ENCODE measurements around the gene PROS1. TPM values are rescaled to one million over a fixed set of nuclear protein-coding genes. Genes with fewer than 3 reads are reported as not detected.

The PROS1 gene
- 7.8 and 25.6 TPM in 2 replicates for total RNA-seq

GRCh38 chr3:93973131-93974126, at the start of gene PROS1:
Gene PROS1, minus strand, starts transcription at chr3:93973896. Its CDS starts 147 bp downstream, at chr3:93973749.
- peak; percentile 78 to 82 for DNase-seq (ENCODE audit: low read depth in 2 of 2)

- no peak for DNase-seq (ENCODE audit: low read depth in 2 of 2)
These were observed 46.6 kb upstream of the PROS1 start for GRCh38 chr3:94020293-94020692.

- DNase-seq (ENCODE audit: low read depth in 2 of 2): no peak
These were observed 46.0 kb upstream of the PROS1 start for GRCh38 chr3:94019659-94020058.

GRCh38 chr3:94015025-94015424, 41.3 kb upstream of the PROS1 start:
- DNase-seq (ENCODE audit: low read depth in 2 of 2): no peak

- no peak for DNase-seq (ENCODE audit: low read depth in 2 of 2)
These were observed 38.5 kb upstream of the PROS1 start for GRCh38 chr3:94012185-94012584.

- no peak for DNase-seq (ENCODE audit: low read depth in 2 of 2)
These were observed 37.6 kb upstream of the PROS1 start for GRCh38 chr3:94011233-94011711.

- no peak for DNase-seq (ENCODE audit: low read depth in 2 of 2)
These were observed 35.9 kb upstream of the PROS1 start for GRCh38 chr3:94009608-94010007.

GRCh38 chr3:94008253-94008652, 34.6 kb upstream of the PROS1 start:
- no peak for DNase-seq (ENCODE audit: low read depth in 2 of 2)

- peak; percentile 79 to 84 for DNase-seq (ENCODE audit: low read depth in 2 of 2)
These were observed 30.7 kb upstream of the PROS1 start for GRCh38 chr3:94004301-94004910.

- DNase-seq (ENCODE audit: low read depth in 2 of 2): no peak
These were observed 28.3 kb upstream of the PROS1 start for GRCh38 chr3:94001827-94002495.

GRCh38 chr3:94001191-94001590, 27.5 kb upstream of the PROS1 start:
- DNase-seq (ENCODE audit: low read depth in 2 of 2): no peak

GRCh38 chr3:93994056-93994455, 20.4 kb upstream of the PROS1 start:
- DNase-seq (ENCODE audit: low read depth in 2 of 2): no peak

GRCh38 chr3:93992207-93992606, 18.5 kb upstream of the PROS1 start:
- DNase-seq (ENCODE audit: low read depth in 2 of 2): peak in 1 of 2 donors; percentile 34

GRCh38 chr3:93991631-93992030, 17.9 kb upstream of the PROS1 start:
- no peak for DNase-seq (ENCODE audit: low read depth in 2 of 2)

- DNase-seq (ENCODE audit: low read depth in 2 of 2): no peak
These were observed 15.5 kb upstream of the PROS1 start for GRCh38 chr3:93989241-93989640.

- no peak for DNase-seq (ENCODE audit: low read depth in 2 of 2)
These were observed 15.1 kb upstream of the PROS1 start for GRCh38 chr3:93988764-93989163.

- DNase-seq (ENCODE audit: low read depth in 2 of 2): peak in 1 of 2 donors; percentile 29
These were observed 14.6 kb upstream of the PROS1 start for GRCh38 chr3:93988283-93988682.

GRCh38 chr3:93984618-93985017, 10.9 kb upstream of the PROS1 start:
- no peak for DNase-seq (ENCODE audit: low read depth in 2 of 2)

- DNase-seq (ENCODE audit: low read depth in 2 of 2): no peak
These were observed 9.7 kb upstream of the PROS1 start for GRCh38 chr3:93983408-93983807.

- DNase-seq (ENCODE audit: low read depth in 2 of 2): no peak
These were observed 8.0 kb upstream of the PROS1 start for GRCh38 chr3:93981649-93982048.

- DNase-seq (ENCODE audit: low read depth in 2 of 2): peak; percentile 98 to 99
These were observed 6.4 kb upstream of the PROS1 start, which contains the start of gene ARL13B for GRCh38 chr3:93979850-93980676. Gene ARL13B, plus strand, starts transcription at chr3:93980155. Its CDS starts 269 bp downstream, at chr3:93980424.
